ENCODE data around the gene ENKUR.

Gene ENKUR

GRCh38 chr10:24988831-24989640 lies 26.9 kb downstream of the ENKUR start:
- no peaks in the 10 kb centered on the region for H3K27me3 ChIP-seq (ENCODE audit: low read depth, low read length)
- no peak overlapping the region for H2AFZ ChIP-seq (ENCODE audit: low read depth, low read length)
- no peaks in the 10 kb centered on the region for H3K9me3 ChIP-seq (ENCODE audit: insufficient read depth, low read length)
- H3K4me1 ChIP-seq (ENCODE audit: low read length) = no peaks in the 10 kb centered on the region
- no peak overlapping the region for H3K4me3 ChIP-seq (ENCODE audit: low read length)
- no peak overlapping the region for H3K4me2 ChIP-seq (ENCODE audit: low read length)
- H3K36me3 ChIP-seq (replicated peaks; ENCODE audit: low read depth, low read length) = no peaks in the 10 kb centered on the region
- H3K9ac ChIP-seq (ENCODE audit: low read length) = no peak overlapping the region
- H3K27ac ChIP-seq (ENCODE audit: low read length) = no peak overlapping the region
- H4K20me1 ChIP-seq (ENCODE audit: insufficient read depth, low read length) = no peaks in the 10 kb centered on the region
- H3K79me2 ChIP-seq (ENCODE audit: low read length) = no peaks in the 10 kb centered on the region
- no peak for TF ChIP-seq CTCF (IDR thresholded peaks at IDR 0.05; ENCODE audit: low read depth, low read length)
- no peak for TF ChIP-seq EZH2phosphoT487 (IDR thresholded peaks at IDR 0.05; ENCODE audit: low read depth)

GRCh38 chr10:24984906-24985305 lies 31.1 kb downstream of the ENKUR start:
- TF ChIP-seq CTCF (IDR thresholded peaks at IDR 0.05; ENCODE audit: low read depth, low read length) (no peak), EZH2phosphoT487 (IDR thresholded peaks at IDR 0.05; ENCODE audit: low read depth) (no peak)
- no peak overlapping the region for H3K27ac ChIP-seq (ENCODE audit: low read length)
- no peak overlapping the region for H3K4me3 ChIP-seq (ENCODE audit: low read length)
- no peaks in the 10 kb centered on the region for H3K36me3 ChIP-seq (replicated peaks; ENCODE audit: low read depth, low read length)
- H3K4me2 ChIP-seq (ENCODE audit: low read length) = no peak overlapping the region
- H3K4me1 ChIP-seq (ENCODE audit: low read length) = peaks cover 7% of the 10 kb centered on the region
- H2AFZ ChIP-seq (ENCODE audit: low read depth, low read length) = no peak overlapping the region
- no peaks in the 10 kb centered on the region for H3K27me3 ChIP-seq (ENCODE audit: low read depth, low read length)
- H3K9me3 ChIP-seq (ENCODE audit: insufficient read depth, low read length) = no peaks in the 10 kb centered on the region
- no peaks in the 10 kb centered on the region for H4K20me1 ChIP-seq (ENCODE audit: insufficient read depth, low read length)
- no peak overlapping the region for H3K9ac ChIP-seq (ENCODE audit: low read length)
- H3K79me2 ChIP-seq (ENCODE audit: low read length) = no peaks in the 10 kb centered on the region

- Histone ChIP-seq H3K9ac (ENCODE audit: low read length) (no peak overlapping the region), H4K20me1 (ENCODE audit: insufficient read depth, low read length) (no peaks in the 10 kb centered on the region), H3K27me3 (ENCODE audit: low read depth, low read length) (0 out of 2 replicates have a peak, but pooled peaks cover under 1% of the 10 kb centered on the region), H3K4me2 (ENCODE audit: low read length) (no peak overlapping the region), H2AFZ (ENCODE audit: low read depth, low read length) (no peak overlapping the region), H3K4me1 (ENCODE audit: low read length) (peaks cover 7% of the 10 kb centered on the region), H3K27ac (ENCODE audit: low read length) (no peak overlapping the region), H3K4me3 (ENCODE audit: low read length) (no peak overlapping the region), H3K79me2 (ENCODE audit: low read length) (no peaks in the 10 kb centered on the region), H3K9me3 (ENCODE audit: insufficient read depth, low read length) (no peaks in the 10 kb centered on the region), H3K36me3 (replicated peaks; ENCODE audit: low read depth, low read length) (no peaks in the 10 kb centered on the region)
- TF ChIP-seq EZH2phosphoT487 (IDR thresholded peaks at IDR 0.05; ENCODE audit: low read depth) = no peak
- no peak for TF ChIP-seq CTCF (IDR thresholded peaks at IDR 0.05; ENCODE audit: low read depth, low read length)
These were observed 32.0 kb downstream of the ENKUR start for GRCh38 chr10:24983946-24984345.

- Histone ChIP-seq H3K36me3 (replicated peaks; ENCODE audit: low read depth, low read length) (no peaks in the 10 kb centered on the region), H3K4me2 (ENCODE audit: low read length) (no peak overlapping the region), H3K27me3 (ENCODE audit: low read depth, low read length) (0 out of 2 replicates have a peak, but pooled peaks cover 2% of the 10 kb centered on the region), H3K4me1 (ENCODE audit: low read length) (peaks cover 7% of the 10 kb centered on the region), H3K4me3 (ENCODE audit: low read length) (no peak overlapping the region), H2AFZ (ENCODE audit: low read depth, low read length) (no peak overlapping the region), H3K9ac (ENCODE audit: low read length) (no peak overlapping the region), H3K79me2 (ENCODE audit: low read length) (no peaks in the 10 kb centered on the region), H3K9me3 (ENCODE audit: insufficient read depth, low read length) (no peaks in the 10 kb centered on the region), H3K27ac (ENCODE audit: low read length) (no peak overlapping the region), H4K20me1 (ENCODE audit: insufficient read depth, low read length) (no peaks in the 10 kb centered on the region)
- TF ChIP-seq CTCF (IDR thresholded peaks at IDR 0.05; ENCODE audit: low read depth, low read length) (no peak), EZH2phosphoT487 (IDR thresholded peaks at IDR 0.05; ENCODE audit: low read depth) (no peak)
These were observed 32.8 kb downstream of the ENKUR start for GRCh38 chr10:24983130-24983529.
